Loucy (cell line): Measurements from ENCODE around the gene MRPL48.

Source experiments
- EZH2phosphoT487 ChIP-seq: fragments of 200-600 bp; IDR thresholded peaks from 2 replicates; pipeline ENCODE4 v1.6.1; 2018; ENCODE audit warnings: antibody characterized with exemption, mild to moderate bottlenecking, moderate library complexity, borderline replicate concordance
- TF ChIP-seq, protein P1 (sequence below): fragments of 200-600 bp; sonication (generic); conservative IDR thresholded peaks from 2 replicates; pipeline ENCODE4 v1.5.1; 2014; ENCODE audit warnings: mild to moderate bottlenecking, antibody characterized with exemption, low read length

DNA sequence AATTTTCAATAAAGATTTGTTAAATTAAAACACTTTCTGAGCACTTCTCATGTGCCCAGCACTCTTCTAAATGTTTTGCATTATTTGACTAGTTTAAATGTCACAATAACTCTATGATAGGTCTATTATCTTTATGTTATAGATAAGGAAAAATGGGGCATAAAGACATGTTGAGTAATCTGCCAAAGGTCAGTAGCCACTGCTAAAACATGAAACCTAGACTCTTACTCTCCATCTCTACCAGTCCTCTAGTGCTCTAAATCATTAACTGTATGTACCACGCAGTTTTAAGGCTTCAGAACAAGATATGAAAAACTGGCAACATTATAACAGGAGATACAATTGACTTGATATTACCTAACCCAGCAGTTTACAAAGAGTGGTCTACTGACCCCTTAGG lies 33.7 kb upstream of the MRPL48 start:
- TF ChIP-seq, protein P1, sequence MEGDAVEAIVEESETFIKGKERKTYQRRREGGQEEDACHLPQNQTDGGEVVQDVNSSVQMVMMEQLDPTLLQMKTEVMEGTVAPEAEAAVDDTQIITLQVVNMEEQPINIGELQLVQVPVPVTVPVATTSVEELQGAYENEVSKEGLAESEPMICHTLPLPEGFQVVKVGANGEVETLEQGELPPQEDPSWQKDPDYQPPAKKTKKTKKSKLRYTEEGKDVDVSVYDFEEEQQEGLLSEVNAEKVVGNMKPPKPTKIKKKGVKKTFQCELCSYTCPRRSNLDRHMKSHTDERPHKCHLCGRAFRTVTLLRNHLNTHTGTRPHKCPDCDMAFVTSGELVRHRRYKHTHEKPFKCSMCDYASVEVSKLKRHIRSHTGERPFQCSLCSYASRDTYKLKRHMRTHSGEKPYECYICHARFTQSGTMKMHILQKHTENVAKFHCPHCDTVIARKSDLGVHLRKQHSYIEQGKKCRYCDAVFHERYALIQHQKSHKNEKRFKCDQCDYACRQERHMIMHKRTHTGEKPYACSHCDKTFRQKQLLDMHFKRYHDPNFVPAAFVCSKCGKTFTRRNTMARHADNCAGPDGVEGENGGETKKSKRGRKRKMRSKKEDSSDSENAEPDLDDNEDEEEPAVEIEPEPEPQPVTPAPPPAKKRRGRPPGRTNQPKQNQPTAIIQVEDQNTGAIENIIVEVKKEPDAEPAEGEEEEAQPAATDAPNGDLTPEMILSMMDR = no peak
- no peak for TF ChIP-seq EZH2phosphoT487
